NB4 (cell line): ENCODE results near the gene NSG1.

ENCODE experiments used
- CTCF ChIP-seq: IDR thresholded peaks from one replicate; pipeline ENCODE4 v1.5.1; 2012; ENCODE audit warnings: low read depth, low read length
- MAX ChIP-seq: IDR thresholded peaks from 2 replicates; pipeline ENCODE4 v1.6.1; 2011; ENCODE audit warnings: low read depth, low read length

GRCh38 chr4:4361883-4362282, 25.0 kb upstream of the NSG1 start:
- TF ChIP-seq CTCF (no peak), MAX (no peak)
